K562 (cell line): ENCODE data around the gene RAB3IP. TPM values are rescaled to one million over a fixed set of nuclear protein-coding genes. Genes with fewer than 3 reads are reported as not detected.

Experiments
- ATAC-seq: fragments of 200-7000 bp; cut with Tn5 transposase; 3 replicates; pipeline ENCODE4 v1.9.1; 2020; ENCODE audit warnings: moderate library complexity
- BruUV-seq: library from RNA; stranded (reverse); fragments of 400-500 nt; replicated peaks from 2 replicates; lab custom pipeline; 2021; lab: Mats Ljungman, UMichigan
- CTCF ChIA-PET: fragments of 300-600 bp; formaldehyde crosslinking; extraction: SDS; loops from one replicate; lab custom pipeline; 2021; ENCODE audit warnings: low intra/inter-chr PET ratio; lab: Yijun Ruan, JAX
- POLR2A ChIA-PET: fragments of 300-600, 350-650 bp; sonication (Branson Sonifier 250); formaldehyde crosslinking; extraction: SDS; loops from one replicate; lab custom pipeline; 2021; ENCODE audit warnings: antibody characterized with exemption, inconsistent platforms; lab: Yijun Ruan, JAX
- DNase-seq, 4 experiments: peaks; one replicate each; pipeline versions ENCODE4 v3.0.0 to v3.0.0-alpha.2; 2011 to 2018; ENCODE audit warnings: low spot score in 3 of 4, mixed read lengths in 3 of 4; ENCODE audit errors: extremely low read depth in 1 of 4
- FAIRE-seq: peaks from 2 replicates; lab custom pipeline; 2011; peaks lifted over from hg19 to GRCh38; lab: Jason Lieb, UNC
- H2AFZ ChIP-seq: 2 replicates; pipeline ENCODE4 v1.6.0; 2011; ENCODE audit warnings: low read depth, low read length, control low read depth, inconsistent platforms
- H3K27ac ChIP-seq: fragments of 200-600 bp; 3 replicates; pipeline ENCODE4 v1.8.0; 2011; ENCODE audit warnings: low read depth, mild to moderate bottlenecking, control low read depth, inconsistent platforms, low read length, moderate library complexity, mixed read lengths; ENCODE audit errors: extremely low read depth
- H3K27me3 ChIP-seq, 2 experiments: fragments of 300-600 bp in 1 of 2; 2 replicates in 1 of 2; 3 replicates in 1 of 2; pipeline versions ENCODE4 v1.6.0 to v1.8.0; 2011; ENCODE audit warnings: inconsistent platforms in 2 of 2, low read length in 2 of 2, mild to moderate bottlenecking in 1 of 2, mixed read lengths in 1 of 2, moderate library complexity in 1 of 2; ENCODE audit not compliant: control insufficient read depth in 2 of 2, insufficient read depth in 2 of 2
- H3K36me3 ChIP-seq: fragments of 300-600 bp; 3 replicates; pipeline ENCODE4 v1.8.0; 2011; ENCODE audit warnings: mild to moderate bottlenecking, low read length, inconsistent platforms; ENCODE audit not compliant: control insufficient read depth, insufficient read depth
- H3K4me1 ChIP-seq, 2 experiments: fragments of 200-600 bp in 1 of 2; replicated peaks in 1 of 2; 2 replicates in 1 of 2; 3 replicates in 1 of 2; pipeline versions ENCODE4 v1.5.1 to v1.8.0; 2011; ENCODE audit warnings: inconsistent platforms in 2 of 2, low read length in 2 of 2, mild to moderate bottlenecking in 1 of 2, mixed read lengths in 1 of 2, moderate library complexity in 1 of 2; ENCODE audit not compliant: control insufficient read depth in 2 of 2, insufficient read depth in 2 of 2
- H3K4me2 ChIP-seq: 2 replicates; pipeline ENCODE4 v1.6.1; 2011; ENCODE audit warnings: low read length, control low read depth, inconsistent platforms, mixed read lengths; ENCODE audit not compliant: insufficient read depth
- H3K4me3 ChIP-seq: fragments of 200-600 bp; sonication (generic), shearing (Covaris generic); 2 replicates; pipeline ENCODE4 v1.5.1; 2016; ENCODE audit warnings: control low read depth, inconsistent platforms
- H3K79me2 ChIP-seq: fragments of 200-600 bp; 3 replicates; pipeline ENCODE4 v1.8.0; 2011; ENCODE audit warnings: low read length, inconsistent platforms; ENCODE audit not compliant: control insufficient read depth, insufficient read depth
- H3K9ac ChIP-seq, 2 experiments: 2 replicates each; pipeline versions ENCODE4 v1.6.0 to v1.6.1; 2011; ENCODE audit warnings: low read depth in 2 of 2, low read length in 2 of 2, control low read depth in 1 of 2, inconsistent platforms in 1 of 2, mild to moderate bottlenecking in 1 of 2, mixed read lengths in 1 of 2; ENCODE audit not compliant: insufficient read depth in 1 of 2
- H3K9me1 ChIP-seq: one replicate; pipeline ENCODE4 v1.6.0; 2011; ENCODE audit warnings: inconsistent platforms, mild to moderate bottlenecking, low read length, moderate library complexity; ENCODE audit not compliant: control insufficient read depth, insufficient read depth
- H3K9me3 ChIP-seq: replicated peaks from 2 replicates; pipeline ENCODE4 v1.5.1; 2011; ENCODE audit warnings: low read depth, low read length, inconsistent platforms; ENCODE audit not compliant: control insufficient read depth, insufficient read depth
- H4K20me1 ChIP-seq: replicated peaks from 2 replicates; pipeline ENCODE4 v1.6.1; 2011; ENCODE audit warnings: low read length, inconsistent platforms, mixed read lengths; ENCODE audit not compliant: control insufficient read depth, insufficient read depth
- GTF2E2 ChIP-seq: fragments of 200-800 bp; sonication (Bioruptor generic); IDR thresholded peaks from 2 replicates; pipeline ENCODE4 v1.6.1; 2016; ENCODE audit warnings: missing genetic modification characterization, missing compliant biosample characterization
- MYC ChIP-seq, 2 experiments: fragments of 250-450 bp in 1 of 2; sonication (Bioruptor Pico) in 1 of 2; IDR thresholded peaks; 2 replicates each; pipeline versions ENCODE4 v1.5.1 to v1.6.1; 2012 to 2021; ENCODE audit warnings: low read depth in 2 of 2, borderline replicate concordance in 1 of 2, improper control_type of control experiment in 1 of 2, low read length in 1 of 2, mild to moderate bottlenecking in 1 of 2, moderate library complexity in 1 of 2
- NFATC3 ChIP-seq: fragments of 450-650 bp; IDR thresholded peaks from 2 replicates; pipeline ENCODE4 v1.6.1; 2017; ENCODE audit warnings: mild to moderate bottlenecking
- RBM15 ChIP-seq: fragments of 200-400 bp; formaldehyde crosslinking; IDR thresholded peaks from 2 replicates; pipeline ENCODE4 v1.6.1; 2018; ENCODE audit warnings: mild to moderate bottlenecking, low read length, moderate library complexity; ENCODE audit not compliant: insufficient read depth
- STAT5A ChIP-seq: IDR thresholded peaks from 2 replicates; pipeline ENCODE4 v1.6.1; 2012; ENCODE audit warnings: low read length, inconsistent platforms, borderline replicate concordance
- ZNF174 ChIP-seq: fragments of 250-450 bp; sonication (Bioruptor Pico); IDR thresholded peaks from 2 replicates; pipeline ENCODE4 v1.4.0; 2020; ENCODE audit warnings: mild to moderate bottlenecking
- ZNF280A ChIP-seq: fragments of 450-650 bp; IDR thresholded peaks from 2 replicates; pipeline ENCODE4 v1.6.1; 2018; ENCODE audit warnings: mild to moderate bottlenecking, low read depth; ENCODE audit not compliant: partially characterized antibody
- ZNF282 ChIP-seq: sonication (generic); formaldehyde crosslinking; IDR thresholded peaks from 2 replicates; pipeline ENCODE4 v1.8.1; 2023; ENCODE audit warnings: missing genetic modification reagents
- ZNF740 ChIP-seq, 3 experiments: fragments of 200-800 bp in 1 of 3; sonication (Bioruptor generic) in 1 of 3; sonication (generic) in 1 of 3; formaldehyde crosslinking in 1 of 3; IDR thresholded peaks; 2 replicates each; pipeline versions ENCODE4 v1.6.1 to v1.8.0; 2016 to 2022; ENCODE audit warnings: mild to moderate bottlenecking in 2 of 3, missing compliant biosample characterization in 2 of 3, missing genetic modification characterization in 2 of 3, missing genetic modification reagents in 1 of 3
- WGBS: fragments of 100-300 bp; shearing (Covaris generic); methylation state at CpG from one replicate; pipeline ENCODE4 v1.1.6; 2016; ENCODE audit warnings: low coverage, mixed read lengths; ENCODE audit not compliant: insufficient coverage; ENCODE audit errors: missing lambda C conversion rate; 5-methylcytosine and 5-hydroxymethylcytosine counted together
- in situ Hi-C: fragments of 300-500 bp; cut with MboI; formaldehyde crosslinking; loops from 4 replicates; pipeline ENCODE4 v1.15.0; 2018; ENCODE audit warnings: inconsistent platforms, mixed read lengths
- intact Hi-C: fragments of 100-400 bp; cut with micrococcal nuclease; formaldehyde crosslinking; loops from 2 replicates; pipeline ENCODE4 v1.14.2; 2022
- polyA plus RNA-seq, 8 experiments: library from polyadenylated mRNA; depleted of rRNA in 4 of 8; stranded (reverse) in 5 of 8; unstranded in 3 of 8; fragments of >200 nt; fragmentation: Nextera tagmentation in 2 of 8; fragmentation: Illumina TruSeq in 1 of 8; extraction: Ambion mirVana in 2 of 8; extraction: Trizol in 1 of 8; gene quantifications; 2 replicates each; pipeline versions ENCODE4 v1.2.1 to v1.2.3, GENCODE V29; 2011 to 2014; ENCODE audit warnings: inconsistent platforms in 1 of 8, missing spikeins in 1 of 8
- total RNA-seq, 7 experiments: library from RNA; depleted of rRNA in 6 of 7; stranded (reverse); fragments of >200 nt in 6 of 7; fragmentation: Illumina TruSeq in 2 of 7; extraction: Trizol in 2 of 7; gene quantifications; 2 replicates each; pipeline versions ENCODE4 v1.2.1 to v1.2.3, GENCODE V29; 2011 to 2021; ENCODE audit warnings: low replicate concordance in 1 of 7

Gene RAB3IP
- total and polyA plus RNA-seq, 9 of the 15 experiments (the other 6 are each of a cell fraction or from before 2014, with no cell fraction given): 5.6 to 25.5 (median 11.3) TPM

- TF ChIP-seq ZNF740 (CRISPR knock-in tag; IDR thresholded peaks at IDR 0.05) (no peak), ZNF740 (tag; IDR thresholded peaks at IDR 0.05) (no peak), GTF2E2 (tag) (no peak), ZNF174 (no peak), NFATC3 (no peak), MYC (IDR thresholded peaks at IDR 0.05; ENCODE audit: low read depth, low read length) (no peak), MYC (CRISPR knock-in tag; IDR thresholded peaks at IDR 0.05; ENCODE audit: borderline replicate concordance, low read depth) (no peak), ZNF282 (CRISPR knock-in tag) (no peak), ZNF280A (peak; percentile 48), STAT5A (no peak), RBM15 (no peak)
- in situ Hi-C loops (no loop called here), intact Hi-C loops (no loop called here)
- no peak overlapping the region for H3K4me3 ChIP-seq
- H3K9ac ChIP-seq: no peak overlapping the region
- H3K27me3 ChIP-seq: no peaks in the 10 kb centered on the region
- BruUV-seq: no TSS peak
- H3K9me1 ChIP-seq: no peaks in the 10 kb centered on the region
- ChIA-PET CTCF (interaction anchor here (0.6 kb wide), 1 partner anchor 1049 kb away, joined by 3 read pairs; no protein-coding TSS in a partner anchor), POLR2A (no interaction called here)
- FAIRE-seq (no peak), DNase-seq (no peak), ATAC-seq (no peak)
- WGBS: 5% methylated on average over 6 of the region's 6 CpGs
- H3K36me3 ChIP-seq: no peaks in the 10 kb centered on the region
- no peaks in the 10 kb centered on the region for H3K79me2 ChIP-seq
- H3K4me2 ChIP-seq: no peak overlapping the region
- H3K27ac ChIP-seq: no peak overlapping the region
- H3K9me3 ChIP-seq: peaks cover 6% of the 10 kb centered on the region
- no peaks in the 10 kb centered on the region for H4K20me1 ChIP-seq
- H3K4me1 ChIP-seq: no peaks in the 10 kb centered on the region
- no peak overlapping the region for H2AFZ ChIP-seq
Observed at GRCh38 chr12:69766260-69766659, 27.6 kb downstream of the RAB3IP start.
